DMS53 (cell line): ENCODE results near the gene ALLC.

Experiments used
- DNase-seq: peaks from one replicate; lab custom pipeline; 2025; lab: John Stamatoyannopoulos, UW

Gene ALLC

GRCh38 chr2:3751251-3751650 is 93.3 kb downstream of the ALLC start:
- no peak for DNase-seq

- DNase-seq = no peak
Observed at GRCh38 chr2:3751806-3752205, 93.8 kb downstream of the ALLC start.
